NB4 (cell line): ENCODE results near the gene YPEL3.

ENCODE experiments used
- CTCF ChIP-seq: IDR thresholded peaks from one replicate; pipeline ENCODE4 v1.5.1; 2012; ENCODE audit warnings: low read depth, low read length
- POLR2A ChIP-seq: IDR thresholded peaks from 2 replicates; pipeline ENCODE4 v1.6.1; 2011; ENCODE audit warnings: mild to moderate bottlenecking; ENCODE audit not compliant: insufficient read length; ENCODE audit errors: extremely low read depth
- TF ChIP-seq, protein P1 (sequence below): IDR thresholded peaks from 2 replicates; pipeline ENCODE4 v1.6.1; 2011; ENCODE audit warnings: low read depth, low read length

DNA sequence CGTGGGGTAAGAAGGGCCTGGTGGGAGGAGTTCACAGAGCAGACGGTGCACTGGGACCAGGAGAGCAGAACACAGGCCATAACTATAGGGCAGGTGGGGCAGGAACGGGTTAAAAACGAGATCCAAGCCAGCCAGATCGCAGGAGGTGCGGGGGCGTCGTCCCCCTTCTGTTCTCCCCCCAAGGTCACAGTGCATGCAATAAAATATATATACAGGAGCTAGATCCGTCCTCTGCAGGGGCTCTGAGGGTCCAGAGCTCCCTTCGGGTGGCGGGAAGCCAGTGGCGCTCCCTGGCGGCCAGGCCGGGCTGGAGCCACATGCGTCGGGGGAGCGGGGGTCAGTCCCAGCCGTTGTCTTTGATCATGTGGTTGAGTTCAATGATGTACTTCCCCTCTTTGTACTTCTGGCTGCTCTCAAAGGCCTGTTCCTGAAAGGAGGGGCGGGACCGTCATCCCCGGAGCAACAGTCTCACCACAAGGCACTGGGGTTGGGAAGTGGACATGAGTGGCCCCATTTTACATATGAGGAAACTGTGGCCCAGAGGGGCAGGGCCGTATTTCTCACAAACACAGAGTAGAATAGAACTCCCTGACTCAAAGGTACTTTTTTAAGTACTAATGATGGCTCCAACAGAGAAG, 3.5 kb downstream of the YPEL3 start:
- peak; percentile 80 for TF ChIP-seq CTCF
- TF ChIP-seq, protein P1, sequence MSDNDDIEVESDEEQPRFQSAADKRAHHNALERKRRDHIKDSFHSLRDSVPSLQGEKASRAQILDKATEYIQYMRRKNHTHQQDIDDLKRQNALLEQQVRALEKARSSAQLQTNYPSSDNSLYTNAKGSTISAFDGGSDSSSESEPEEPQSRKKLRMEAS = peak; percentile 94
- peak; percentile 7 for TF ChIP-seq POLR2A
